ENCODE results near the gene SPDYE6.
"Not testable (repeated sequence)": the region's sequence is repeated elsewhere in the genome, so short reads cannot be mapped to it uniquely, and the experiment has no call there.

The SPDYE6 gene

DNA sequence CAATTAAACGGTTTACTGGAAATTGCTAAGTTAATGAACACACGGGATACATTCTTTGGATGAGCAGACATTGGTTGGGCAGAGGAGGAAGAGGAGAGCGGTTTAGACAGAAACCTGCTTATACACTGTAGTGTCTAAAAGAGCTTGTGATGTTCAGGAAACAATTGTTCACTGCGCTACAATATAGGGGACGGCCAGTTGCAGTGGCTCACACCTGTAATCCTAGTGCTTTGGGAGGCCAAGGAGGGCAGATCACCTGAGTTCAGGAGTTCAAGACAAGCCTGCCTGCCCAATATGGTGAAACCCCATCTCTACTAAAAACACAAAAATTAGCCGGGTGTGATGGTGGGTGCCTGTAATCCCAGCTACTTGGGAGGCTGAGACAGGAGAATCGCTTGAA is 20.7 kb downstream of the SPDYE6 start:
- H3K27me3 ChIP-seq (ENCODE audit: insufficient read depth, low read length, poor library complexity, severe bottlenecking); H3K9me2 ChIP-seq (replicated peaks; ENCODE audit: low read depth, low read length); H2AFZ ChIP-seq (ENCODE audit: low read length); H3K9me3 ChIP-seq (ENCODE audit: insufficient read depth, low read depth, low read length); H3F3A ChIP-seq (ENCODE audit: low read depth); H3K4me2 ChIP-seq (ENCODE audit: low read depth, low read length, poor library complexity, severe bottlenecking); H4K20me1 ChIP-seq (ENCODE audit: insufficient read depth, low read length, poor library complexity, severe bottlenecking); H3K9ac ChIP-seq (ENCODE audit: low read depth, low read length, poor library complexity, severe bottlenecking); H3K4me1 ChIP-seq (ENCODE audit: insufficient read depth, low read length, poor library complexity, severe bottlenecking); H3K36me3 ChIP-seq (ENCODE audit: insufficient read depth, low read length); H3K79me2 ChIP-seq (ENCODE audit: insufficient read depth, low read length); H3K4me3 ChIP-seq (ENCODE audit: low read length, poor library complexity, severe bottlenecking): not testable (repeated sequence)

DNA sequence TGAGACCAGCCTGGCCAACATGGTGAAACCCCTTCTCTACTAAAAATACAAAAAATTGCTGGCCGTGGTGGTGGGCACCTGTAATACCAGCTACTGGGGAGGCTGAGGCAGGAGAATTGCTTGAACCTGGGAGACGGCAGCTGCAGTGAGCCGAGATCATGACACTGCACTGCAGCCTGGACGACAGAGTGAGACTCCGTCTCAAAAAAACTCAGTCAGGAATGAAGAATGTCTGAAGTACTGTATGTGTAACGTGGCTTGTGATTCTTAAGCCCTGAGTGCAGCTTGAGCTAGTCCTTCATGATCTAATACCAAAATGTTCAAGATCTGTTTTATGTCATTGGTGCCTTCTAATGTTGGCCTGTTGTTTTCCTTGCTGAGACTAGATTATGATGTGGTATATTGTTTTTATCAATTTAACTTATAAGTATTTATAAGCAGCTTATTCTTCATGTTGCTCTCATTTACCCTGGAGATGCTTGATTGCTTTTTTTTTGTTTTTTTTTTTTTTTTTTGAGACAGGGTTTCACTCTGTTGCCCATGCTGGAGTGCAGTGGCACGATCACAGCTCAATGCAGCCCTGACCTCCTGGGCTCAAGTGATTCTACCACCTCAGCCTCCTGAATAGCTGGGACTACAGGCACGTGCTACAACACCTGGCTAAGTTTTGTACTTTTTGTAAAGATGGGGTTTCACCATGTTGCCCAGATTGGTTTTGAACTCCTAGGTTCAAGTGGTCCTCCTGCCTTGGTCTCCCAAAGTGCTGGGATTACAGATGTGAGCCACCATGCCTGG is 25.4 kb downstream of the SPDYE6 start:
- H3K4me1 ChIP-seq (ENCODE audit: insufficient read depth, low read length, poor library complexity, severe bottlenecking); H3K9ac ChIP-seq (ENCODE audit: low read depth, low read length, poor library complexity, severe bottlenecking); H2AFZ ChIP-seq (ENCODE audit: low read length); H3F3A ChIP-seq (ENCODE audit: low read depth); H3K9me3 ChIP-seq (ENCODE audit: insufficient read depth, low read depth, low read length); H3K27me3 ChIP-seq (ENCODE audit: insufficient read depth, low read length, poor library complexity, severe bottlenecking); H3K9me2 ChIP-seq (replicated peaks; ENCODE audit: low read depth, low read length); H4K20me1 ChIP-seq (ENCODE audit: insufficient read depth, low read length, poor library complexity, severe bottlenecking); H3K4me2 ChIP-seq (ENCODE audit: low read depth, low read length, poor library complexity, severe bottlenecking); H3K4me3 ChIP-seq (ENCODE audit: low read length, poor library complexity, severe bottlenecking); H3K36me3 ChIP-seq (ENCODE audit: insufficient read depth, low read length); H3K79me2 ChIP-seq (ENCODE audit: insufficient read depth, low read length): not testable (repeated sequence)

DNA sequence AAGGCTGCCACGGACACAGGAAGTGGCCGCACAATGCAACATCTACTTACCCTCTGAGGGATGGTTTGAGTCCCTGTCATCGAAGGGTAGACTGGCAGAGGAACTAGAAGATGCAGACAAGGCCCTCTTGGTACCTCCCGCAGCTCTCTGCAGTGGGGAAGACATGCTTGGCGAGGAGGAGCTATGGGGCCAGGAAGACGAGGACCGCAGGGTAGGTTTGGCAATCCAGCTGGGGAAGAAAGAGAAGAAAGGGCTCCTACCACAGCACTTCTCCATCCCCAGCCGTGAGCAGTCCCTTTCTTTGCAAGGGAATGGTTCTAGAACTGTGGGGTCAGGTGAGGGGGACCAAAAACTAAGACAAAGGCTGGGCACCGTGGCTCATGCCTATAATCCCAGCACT is 26.9 kb downstream of the SPDYE6 start:
- not testable (repeated sequence) for H3K79me2 ChIP-seq (ENCODE audit: insufficient read depth, low read length); H3F3A ChIP-seq (ENCODE audit: low read depth); H3K9me3 ChIP-seq (ENCODE audit: insufficient read depth, low read depth, low read length); H4K20me1 ChIP-seq (ENCODE audit: insufficient read depth, low read length, poor library complexity, severe bottlenecking); H3K9me2 ChIP-seq (replicated peaks; ENCODE audit: low read depth, low read length); H3K4me1 ChIP-seq (ENCODE audit: insufficient read depth, low read length, poor library complexity, severe bottlenecking); H3K9ac ChIP-seq (ENCODE audit: low read depth, low read length, poor library complexity, severe bottlenecking); H2AFZ ChIP-seq (ENCODE audit: low read length); H3K4me3 ChIP-seq (ENCODE audit: low read length, poor library complexity, severe bottlenecking); H3K27me3 ChIP-seq (ENCODE audit: insufficient read depth, low read length, poor library complexity, severe bottlenecking); H3K4me2 ChIP-seq (ENCODE audit: low read depth, low read length, poor library complexity, severe bottlenecking); H3K36me3 ChIP-seq (ENCODE audit: insufficient read depth, low read length)

DNA sequence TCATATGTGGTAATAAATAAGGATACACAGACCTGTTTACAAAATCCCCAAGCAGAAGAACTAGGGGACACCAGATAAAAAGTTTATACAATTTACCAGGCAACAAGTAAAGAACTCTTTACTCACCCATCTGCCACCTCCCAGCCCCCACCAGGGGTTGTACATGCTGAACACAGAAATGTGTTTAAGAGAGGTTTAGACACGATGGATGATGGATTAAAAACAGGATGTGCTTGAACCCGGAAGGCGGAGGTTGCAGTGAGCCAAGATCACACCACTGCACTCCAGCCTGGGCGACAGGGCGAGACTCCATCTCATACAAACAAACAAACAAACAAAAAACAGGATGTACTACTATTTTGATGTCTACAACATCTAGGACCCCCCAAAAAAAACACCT is 27.4 kb downstream of the SPDYE6 start:
- H2AFZ ChIP-seq (ENCODE audit: low read length); H3K9me3 ChIP-seq (ENCODE audit: insufficient read depth, low read depth, low read length); H3K9me2 ChIP-seq (replicated peaks; ENCODE audit: low read depth, low read length); H3K27me3 ChIP-seq (ENCODE audit: insufficient read depth, low read length, poor library complexity, severe bottlenecking); H3K9ac ChIP-seq (ENCODE audit: low read depth, low read length, poor library complexity, severe bottlenecking); H3K4me1 ChIP-seq (ENCODE audit: insufficient read depth, low read length, poor library complexity, severe bottlenecking); H3K4me3 ChIP-seq (ENCODE audit: low read length, poor library complexity, severe bottlenecking); H3K36me3 ChIP-seq (ENCODE audit: insufficient read depth, low read length); H3F3A ChIP-seq (ENCODE audit: low read depth); H4K20me1 ChIP-seq (ENCODE audit: insufficient read depth, low read length, poor library complexity, severe bottlenecking); H3K4me2 ChIP-seq (ENCODE audit: low read depth, low read length, poor library complexity, severe bottlenecking); H3K79me2 ChIP-seq (ENCODE audit: insufficient read depth, low read length): not testable (repeated sequence)

DNA sequence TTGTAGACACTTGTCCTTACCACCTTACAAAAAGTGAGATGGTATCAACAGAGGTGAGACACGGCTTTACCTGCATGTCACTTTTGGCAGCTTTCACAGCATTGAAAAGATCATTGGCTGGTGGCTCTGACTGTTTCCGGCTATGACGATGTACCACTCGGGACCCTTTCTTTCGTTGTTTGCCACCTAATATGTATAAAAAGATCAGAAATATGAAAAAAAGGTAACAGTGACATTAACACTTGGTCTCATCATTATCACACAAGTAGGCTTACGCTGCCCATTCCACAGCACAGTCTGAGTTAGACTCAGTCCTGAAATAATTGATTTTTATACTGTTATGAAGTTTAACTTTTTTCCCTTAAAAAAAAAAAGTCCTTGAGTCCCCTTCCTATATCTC is 29.1 kb downstream of the SPDYE6 start:
- H3K4me1 ChIP-seq (ENCODE audit: insufficient read depth, low read length, poor library complexity, severe bottlenecking); H3K79me2 ChIP-seq (ENCODE audit: insufficient read depth, low read length); H2AFZ ChIP-seq (ENCODE audit: low read length); H3K4me3 ChIP-seq (ENCODE audit: low read length, poor library complexity, severe bottlenecking); H3K9me3 ChIP-seq (ENCODE audit: insufficient read depth, low read depth, low read length); H3K27me3 ChIP-seq (ENCODE audit: insufficient read depth, low read length, poor library complexity, severe bottlenecking); H3K4me2 ChIP-seq (ENCODE audit: low read depth, low read length, poor library complexity, severe bottlenecking); H3K9me2 ChIP-seq (replicated peaks; ENCODE audit: low read depth, low read length); H3K9ac ChIP-seq (ENCODE audit: low read depth, low read length, poor library complexity, severe bottlenecking); H3K36me3 ChIP-seq (ENCODE audit: insufficient read depth, low read length); H3F3A ChIP-seq (ENCODE audit: low read depth); H4K20me1 ChIP-seq (ENCODE audit: insufficient read depth, low read length, poor library complexity, severe bottlenecking): not testable (repeated sequence)

Measured in Loucy (cell line).